Kidney (tissue), 14 donors: Measurements from ENCODE around the gene AKAP3. TPM values are rescaled to one million over a fixed set of nuclear protein-coding genes. Genes with fewer than 3 reads are reported as not detected.

ENCODE experiments used
- DNase-seq, 5 donors: peaks; one replicate each; pipeline ENCODE4 v3.0.0-alpha.2; 2013 to 2020
- FAIRE-seq: peaks from 2 replicates; lab custom pipeline; 2012; peaks lifted over from hg19 to GRCh38; lab: Jason Lieb, UNC
- H3K27ac ChIP-seq, 2 donors: one replicate each; pipeline ENCODE4 v1.7.0; 2013; ENCODE audit warnings: low read depth in 2 of 2, low read length in 2 of 2, inconsistent platforms in 1 of 2
- H3K27me3 ChIP-seq: one replicate; pipeline ENCODE4 v1.7.1; 2013; ENCODE audit warnings: low read length, inconsistent platforms; ENCODE audit not compliant: control insufficient read depth, insufficient read depth
- H3K36me3 ChIP-seq, 3 donors: one replicate each; pipeline versions ENCODE4 v1.7.0 to v1.7.1; 2013; ENCODE audit warnings: low read length in 3 of 3, control low read depth in 1 of 3, inconsistent platforms in 1 of 3; ENCODE audit not compliant: insufficient read depth in 3 of 3, control insufficient read depth in 2 of 3
- H3K4me1 ChIP-seq, 3 donors: one replicate each; pipeline versions ENCODE4 v1.7.0 to v1.7.1; 2013; ENCODE audit warnings: low read length in 3 of 3, inconsistent platforms in 1 of 3, low read depth in 1 of 3; ENCODE audit not compliant: control insufficient read depth in 2 of 3, insufficient read depth in 2 of 3
- H3K4me3 ChIP-seq, 3 donors: one replicate each; pipeline versions ENCODE4 v1.7.0 to v1.8.1; 2013; ENCODE audit warnings: low read length in 3 of 3, control low read depth in 1 of 3, inconsistent platforms in 1 of 3
- H3K9ac ChIP-seq, 3 donors: one replicate each; pipeline versions ENCODE4 v1.7.0 to v1.7.1; 2013; ENCODE audit warnings: low read length in 3 of 3, control low read depth in 1 of 3, inconsistent platforms in 1 of 3
- H3K9me3 ChIP-seq, 3 donors: one replicate each; pipeline versions ENCODE4 v1.7.0 to v1.7.1; 2013; ENCODE audit warnings: low read length in 3 of 3, control low read depth in 1 of 3, inconsistent platforms in 1 of 3; ENCODE audit not compliant: control insufficient read depth in 2 of 3, insufficient read depth in 1 of 3
- intact Hi-C: fragments of 100-400 bp; cut with DNase I; formaldehyde crosslinking; loops from one replicate; pipeline ENCODE4 v1.11.1; 2022
- polyA plus RNA-seq: library from polyadenylated mRNA; stranded (reverse); fragments of 350-450 nt; fragmentation: Illumina TruSeq; extraction: RNeasy Lipid Tissue Mini Kit (QIAGEN cat#74804); gene quantifications from one replicate; pipeline ENCODE4 v1.2.3, GENCODE V29; 2014; ENCODE audit warnings: low read depth, low replicate concordance; ENCODE audit not compliant: insufficient read depth
- total RNA-seq: library from RNA; stranded (reverse); fragmentation: NEBNext Ultra II Directional; extraction: Animal tissue kit (Norgen Biotek cat#: 25700); gene quantifications from one replicate; pipeline ENCODE4 v1.2.1, GENCODE V29; 2021
- TF ChIP-seq, protein P1 (sequence below): IDR thresholded peaks from 3 replicates; pipeline ENCODE4 v1.5.1; 2012; ENCODE audit warnings: mild to moderate bottlenecking, moderate library complexity, borderline replicate concordance; ENCODE audit not compliant: insufficient read depth; ENCODE audit errors: extremely low read depth
- donor health status: control.
- donor health status: control.
- donor health status: control.
- donor health status: control.
- donor health status: control.
- donor health status: DM: yes; HTN: yes; CAD: no.
- donor health status: Normal renal cell carcinoma (clear cell type).

Gene AKAP3
- total and polyA plus RNA-seq, 2 donors from 2014 or later = 2.3 to 2.7 TPM

DNA sequence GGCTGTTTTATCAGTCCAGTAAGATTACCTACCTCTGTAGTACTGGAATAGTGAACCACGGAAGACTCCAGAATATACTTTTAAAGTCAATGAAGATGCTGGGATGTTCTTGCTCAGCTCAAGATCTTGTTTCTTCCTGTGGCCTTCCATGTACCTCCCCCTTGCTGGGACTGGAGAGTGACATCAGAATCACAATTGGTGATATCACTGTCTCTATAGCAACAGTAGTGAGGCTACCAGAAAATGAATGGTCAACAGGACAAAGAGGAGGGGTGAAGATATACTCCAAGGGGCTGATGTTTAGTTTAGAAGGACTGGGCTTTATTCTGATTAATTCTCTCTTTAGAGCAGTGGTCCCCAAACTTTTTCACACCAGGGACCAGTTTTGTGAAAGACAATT lies 3.8 kb downstream of the AKAP3 start:
- Histone ChIP-seq H3K36me3 (no peaks in the 10 kb centered on the region), H3K9ac (no peak overlapping the region), H3K27ac (no peak overlapping the region), H3K4me1 (peaks cover 4 to 5% (median 4%) of the 10 kb centered on the region in 3 donors), H3K9me3 (no peaks in the 10 kb centered on the region), H3K4me3 (no peak overlapping the region), H3K27me3 (no peaks in the 10 kb centered on the region)
- TF ChIP-seq, protein P1, sequence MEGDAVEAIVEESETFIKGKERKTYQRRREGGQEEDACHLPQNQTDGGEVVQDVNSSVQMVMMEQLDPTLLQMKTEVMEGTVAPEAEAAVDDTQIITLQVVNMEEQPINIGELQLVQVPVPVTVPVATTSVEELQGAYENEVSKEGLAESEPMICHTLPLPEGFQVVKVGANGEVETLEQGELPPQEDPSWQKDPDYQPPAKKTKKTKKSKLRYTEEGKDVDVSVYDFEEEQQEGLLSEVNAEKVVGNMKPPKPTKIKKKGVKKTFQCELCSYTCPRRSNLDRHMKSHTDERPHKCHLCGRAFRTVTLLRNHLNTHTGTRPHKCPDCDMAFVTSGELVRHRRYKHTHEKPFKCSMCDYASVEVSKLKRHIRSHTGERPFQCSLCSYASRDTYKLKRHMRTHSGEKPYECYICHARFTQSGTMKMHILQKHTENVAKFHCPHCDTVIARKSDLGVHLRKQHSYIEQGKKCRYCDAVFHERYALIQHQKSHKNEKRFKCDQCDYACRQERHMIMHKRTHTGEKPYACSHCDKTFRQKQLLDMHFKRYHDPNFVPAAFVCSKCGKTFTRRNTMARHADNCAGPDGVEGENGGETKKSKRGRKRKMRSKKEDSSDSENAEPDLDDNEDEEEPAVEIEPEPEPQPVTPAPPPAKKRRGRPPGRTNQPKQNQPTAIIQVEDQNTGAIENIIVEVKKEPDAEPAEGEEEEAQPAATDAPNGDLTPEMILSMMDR = no peak
- no peak for FAIRE-seq
- DNase-seq = no peak
- intact Hi-C loops = no loop called here

DNA sequence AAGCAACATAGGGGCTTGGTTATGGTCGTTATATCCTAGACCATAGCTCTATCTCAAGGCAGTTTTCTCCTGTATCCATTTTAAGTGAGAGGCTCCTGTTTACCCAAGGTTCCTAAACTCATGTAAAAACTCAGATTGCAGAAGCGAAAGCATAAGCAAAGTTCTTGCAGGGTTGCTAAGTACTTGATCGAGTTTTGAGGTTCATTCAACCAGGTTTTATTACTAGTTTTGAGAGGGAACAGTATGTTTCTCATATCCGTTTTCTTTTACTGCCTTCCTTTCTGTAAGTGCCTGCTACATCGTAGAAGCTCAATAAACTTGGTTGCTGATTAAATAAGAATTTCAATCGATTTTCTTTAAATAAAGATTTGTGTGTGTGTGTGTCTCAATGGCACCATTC lies 5.1 kb downstream of the AKAP3 start:
- TF ChIP-seq, protein P1 = no peak

DNA sequence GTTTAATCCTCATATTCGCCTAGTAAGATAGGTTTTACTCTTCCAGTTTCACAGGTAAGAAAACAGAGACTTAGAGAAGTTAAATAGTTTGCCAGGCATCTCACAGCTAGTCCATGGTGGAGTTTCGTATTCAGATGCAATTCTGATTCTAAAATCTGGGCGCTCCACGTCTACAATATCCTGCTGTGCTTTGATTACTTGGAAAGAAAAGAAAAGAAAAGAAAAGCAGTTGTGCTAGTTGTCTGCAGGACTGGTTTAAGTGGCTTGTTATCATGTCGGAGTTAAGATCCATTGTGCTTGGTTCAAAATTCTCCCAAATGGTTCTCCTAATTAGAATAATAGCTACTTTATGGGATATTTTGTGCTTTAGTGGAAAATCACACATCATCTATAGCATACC lies 18.6 kb downstream of the AKAP3 start:
- intact Hi-C loops = no loop called here
- Histone ChIP-seq H3K4me1 (no peaks in the 10 kb centered on the region), H3K4me3 (no peak overlapping the region), H3K27ac (no peak overlapping the region), H3K36me3 (no peaks in the 10 kb centered on the region), H3K9ac (no peak overlapping the region), H3K9me3 (no peaks in the 10 kb centered on the region), H3K27me3 (no peaks in the 10 kb centered on the region)
- TF ChIP-seq, protein P1 = no peak
- FAIRE-seq = no peak
- DNase-seq = no peak

More for the DNA sequence above, 5.1 kb downstream of the AKAP3 start:
- no peak for DNase-seq
- Histone ChIP-seq H3K27ac (no peak overlapping the region), H3K27me3 (no peaks in the 10 kb centered on the region), H3K36me3 (no peaks in the 10 kb centered on the region), H3K4me1 (peaks cover 0 to 4% (median 0%) of the 10 kb centered on the region in 3 donors), H3K9me3 (no peaks in the 10 kb centered on the region), H3K9ac (no peak overlapping the region), H3K4me3 (no peak overlapping the region)
- intact Hi-C loops = no loop called here
- no peak for FAIRE-seq

DNA sequence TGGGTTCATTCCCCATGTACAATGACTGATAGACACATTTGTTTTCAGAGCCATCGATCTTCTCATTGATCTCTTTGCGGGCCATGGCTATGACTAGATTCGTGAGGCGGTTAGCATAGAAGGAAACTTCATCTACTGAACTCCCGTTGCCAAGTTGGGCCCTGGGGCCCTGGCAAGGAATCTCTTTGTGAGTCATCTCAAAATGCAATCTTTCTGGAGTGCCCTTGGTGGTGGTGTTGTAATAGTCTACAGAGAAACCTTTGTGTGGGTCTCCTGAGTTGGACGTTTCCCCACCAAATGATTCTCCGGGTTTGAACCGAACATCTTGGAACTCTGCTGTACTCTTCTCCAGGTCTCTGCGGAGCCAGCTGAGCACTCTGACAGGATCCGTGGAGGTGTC lies 20.4 kb downstream of the AKAP3 start:
- DNase-seq (no peak), FAIRE-seq (no peak)
- Histone ChIP-seq H3K27ac (no peak overlapping the region), H3K9me3 (no peaks in the 10 kb centered on the region), H3K4me3 (no peak overlapping the region), H3K27me3 (no peaks in the 10 kb centered on the region), H3K4me1 (no peaks in the 10 kb centered on the region), H3K36me3 (no peaks in the 10 kb centered on the region), H3K9ac (no peak overlapping the region)
- TF ChIP-seq, protein P1 = no peak
- intact Hi-C loops = no loop called here
